ENCODE data around the gene GALNT14.

GALNT14 gene

GRCh38 chr2:30984148-30984547 lies 154.1 kb downstream of the GALNT14 start:
- H3K4me3 ChIP-seq (ENCODE audit: low read depth, low read length), result no peak overlapping the region

GRCh38 chr2:30981510-30981909 lies 156.7 kb downstream of the GALNT14 start:
- no peak for TF ChIP-seq CTCF (IDR thresholded peaks at IDR 0.05; ENCODE audit: borderline replicate concordance, insufficient read depth, low read depth, low read length)
- H3K4me3 ChIP-seq (ENCODE audit: low read depth, low read length), result no peak overlapping the region

More at GRCh38 chr2:30984148-30984547, 154.1 kb downstream of the GALNT14 start:
- TF ChIP-seq CTCF (IDR thresholded peaks at IDR 0.05; ENCODE audit: borderline replicate concordance, insufficient read depth, low read depth, low read length), result no peak

GRCh38 chr2:30981096-30981495 lies 157.1 kb downstream of the GALNT14 start:
- H3K4me3 ChIP-seq (ENCODE audit: low read depth, low read length), result no peak overlapping the region
- TF ChIP-seq CTCF (IDR thresholded peaks at IDR 0.05; ENCODE audit: borderline replicate concordance, insufficient read depth, low read depth, low read length), result no peak

GRCh38 chr2:30979822-30980245 lies 158.4 kb downstream of the GALNT14 start:
- H3K4me3 ChIP-seq (ENCODE audit: low read depth, low read length), result no peak overlapping the region
- no peak for TF ChIP-seq CTCF (IDR thresholded peaks at IDR 0.05; ENCODE audit: borderline replicate concordance, insufficient read depth, low read depth, low read length)

GRCh38 chr2:30978854-30979253 lies 159.4 kb downstream of the GALNT14 start:
- H3K4me3 ChIP-seq (ENCODE audit: low read depth, low read length), result no peak overlapping the region
- TF ChIP-seq CTCF (IDR thresholded peaks at IDR 0.05; ENCODE audit: borderline replicate concordance, insufficient read depth, low read depth, low read length), result no peak

- TF ChIP-seq CTCF (IDR thresholded peaks at IDR 0.05; ENCODE audit: borderline replicate concordance, insufficient read depth, low read depth, low read length), result no peak
- H3K4me3 ChIP-seq (ENCODE audit: low read depth, low read length), result no peak overlapping the region
Measured at GRCh38 chr2:30978044-30978443, 160.2 kb downstream of the GALNT14 start.

GRCh38 chr2:30975156-30975555 lies 163.1 kb downstream of the GALNT14 start:
- no peak overlapping the region for H3K4me3 ChIP-seq (ENCODE audit: low read depth, low read length)
- TF ChIP-seq CTCF (IDR thresholded peaks at IDR 0.05; ENCODE audit: borderline replicate concordance, insufficient read depth, low read depth, low read length), result no peak

Measured in GM12875 (cell line).